OCI-LY7 (cell line): ENCODE results near the gene SWAP70.

Source experiments
- CTCF ChIP-seq: fragments of 200-600 bp; sonication (generic); conservative IDR thresholded peaks from 2 replicates; pipeline ENCODE4 v1.5.1; 2014; ENCODE audit warnings: mild to moderate bottlenecking, antibody characterized with exemption, low read length, moderate library complexity, mixed read lengths
- EZH2phosphoT487 ChIP-seq: fragments of 200-600 bp; sonication (generic); IDR thresholded peaks from 2 replicates; pipeline ENCODE4 v1.6.1; 2018; ENCODE audit warnings: low read depth, borderline replicate concordance, mild to moderate bottlenecking, mixed run types, antibody characterized with exemption, low read length, moderate library complexity, mixed read lengths

GRCh38 chr11:9672288-9672916, 8.5 kb downstream of the SWAP70 start:
- TF ChIP-seq EZH2phosphoT487 (no peak), CTCF (no peak)
